ENCODE data around the gene TNFSF15. TPM values are rescaled to one million over a fixed set of nuclear protein-coding genes. Genes with fewer than 3 reads are reported as not detected.
"Not testable (repeated sequence)": the region's sequence is repeated elsewhere in the genome, so short reads cannot be mapped to it uniquely, and the experiment has no call there.

The TNFSF15 gene
- total RNA-seq, 1 donor from 2014 or later, result 0.22 TPM

DNA sequence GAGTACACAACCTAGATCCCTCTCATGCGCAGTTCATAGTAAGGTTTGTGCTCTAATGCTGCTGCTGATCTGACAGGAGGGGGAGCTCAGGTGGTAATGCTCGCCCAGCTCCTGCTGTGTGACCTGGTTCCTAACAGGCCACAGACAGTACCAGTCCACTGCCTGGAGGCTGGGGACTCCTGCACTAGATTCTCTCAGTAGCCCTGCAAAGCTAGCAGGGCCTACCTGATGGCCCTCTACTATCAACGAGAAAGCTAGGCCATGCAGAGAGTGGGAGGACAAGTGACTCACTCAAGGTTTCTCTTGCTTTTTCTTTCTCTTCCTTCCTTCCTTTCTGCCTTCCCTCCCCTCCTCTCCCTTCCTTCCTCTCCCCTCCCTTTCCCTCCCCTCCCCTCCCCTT is 68.7 kb downstream of the TNFSF15 start:
- no peaks in the 10 kb centered on the region for H3K36me3 Mint-ChIP-seq (ENCODE audit: low read depth)
- TF ChIP-seq, protein P1, sequence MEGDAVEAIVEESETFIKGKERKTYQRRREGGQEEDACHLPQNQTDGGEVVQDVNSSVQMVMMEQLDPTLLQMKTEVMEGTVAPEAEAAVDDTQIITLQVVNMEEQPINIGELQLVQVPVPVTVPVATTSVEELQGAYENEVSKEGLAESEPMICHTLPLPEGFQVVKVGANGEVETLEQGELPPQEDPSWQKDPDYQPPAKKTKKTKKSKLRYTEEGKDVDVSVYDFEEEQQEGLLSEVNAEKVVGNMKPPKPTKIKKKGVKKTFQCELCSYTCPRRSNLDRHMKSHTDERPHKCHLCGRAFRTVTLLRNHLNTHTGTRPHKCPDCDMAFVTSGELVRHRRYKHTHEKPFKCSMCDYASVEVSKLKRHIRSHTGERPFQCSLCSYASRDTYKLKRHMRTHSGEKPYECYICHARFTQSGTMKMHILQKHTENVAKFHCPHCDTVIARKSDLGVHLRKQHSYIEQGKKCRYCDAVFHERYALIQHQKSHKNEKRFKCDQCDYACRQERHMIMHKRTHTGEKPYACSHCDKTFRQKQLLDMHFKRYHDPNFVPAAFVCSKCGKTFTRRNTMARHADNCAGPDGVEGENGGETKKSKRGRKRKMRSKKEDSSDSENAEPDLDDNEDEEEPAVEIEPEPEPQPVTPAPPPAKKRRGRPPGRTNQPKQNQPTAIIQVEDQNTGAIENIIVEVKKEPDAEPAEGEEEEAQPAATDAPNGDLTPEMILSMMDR (IDR thresholded peaks at IDR 0.05), result no peak
- peaks cover 3% of the 10 kb centered on the region for H3K27me3 Mint-ChIP-seq
- H3K9me3 Mint-ChIP-seq, result no peaks in the 10 kb centered on the region
- intact Hi-C loops (cut with micrococcal nuclease), result no loop called here
- DNase-seq (no peak), ATAC-seq (ENCODE audit: low read depth) (no peak)
- POLR2A ChIA-PET, result no interaction called here
- CTCF ChIA-PET, result interaction anchor here (2.8 to 4.7 kb wide), 3 partner anchors 170 to 278 kb away, joined by 12 to 44 read pairs (median 32); no protein-coding TSS in a partner anchor
- H3K4me3 Mint-ChIP-seq, result no peak overlapping the region
- peaks cover 14% of the 10 kb centered on the region for H3K4me1 Mint-ChIP-seq
- no peak overlapping the region for H3K27ac Mint-ChIP-seq

- intact Hi-C loops (cut with micrococcal nuclease), result no loop called here
- CTCF ChIA-PET, result interaction anchor here (1.0 to 1.8 kb wide), 5 partner anchors 54 to 330 kb away, joined by 3 to 10 read pairs (median 5); partner anchors contain the start of gene TEX48
- POLR2A ChIA-PET, result interaction anchor here (0.6 kb wide), 1 partner anchor 204 kb away, joined by 4 read pairs; no protein-coding TSS in a partner anchor
- Mint-ChIP-seq H3K4me3 (no peak overlapping the region), H3K27ac (no peak overlapping the region), H3K27me3 (peaks cover 1% of the 10 kb centered on the region), H3K4me1 (peaks cover 14% of the 10 kb centered on the region), H3K36me3 (ENCODE audit: low read depth) (no peaks in the 10 kb centered on the region), H3K9me3 (no peaks in the 10 kb centered on the region)
- TF ChIP-seq, protein P1 (IDR thresholded peaks at IDR 0.05), result no peak
- DNase-seq (no peak), ATAC-seq (ENCODE audit: low read depth) (no peak)
Observed at GRCh38 chr9:114735704-114736103, 70.1 kb downstream of the TNFSF15 start.

DNA sequence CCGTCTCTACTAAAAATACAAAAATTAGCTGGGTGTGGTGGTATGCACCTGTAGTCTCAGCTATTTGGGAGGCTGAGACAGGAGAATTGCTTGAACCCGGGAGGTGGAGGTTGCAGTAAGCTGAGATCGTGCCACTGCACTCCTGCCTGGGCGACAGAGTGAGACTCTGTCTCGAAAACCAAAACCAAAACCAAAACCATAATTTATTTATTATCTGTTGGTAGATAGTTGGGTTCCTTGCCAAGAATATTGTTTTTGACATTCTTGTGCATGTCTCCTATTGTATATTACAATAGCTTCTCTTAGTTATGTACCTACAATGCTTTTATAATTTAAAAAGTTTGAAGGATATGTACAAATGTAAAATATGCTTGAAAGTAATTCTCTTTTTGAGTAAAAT is 70.7 kb downstream of the TNFSF15 start:
- H3K27me3 Mint-ChIP-seq; H3K9me3 Mint-ChIP-seq; intact Hi-C loops (cut with micrococcal nuclease); H3K27ac Mint-ChIP-seq; DNase-seq; ATAC-seq (ENCODE audit: low read depth); H3K4me3 Mint-ChIP-seq; H3K36me3 Mint-ChIP-seq (ENCODE audit: low read depth): not testable (repeated sequence)
- ChIA-PET CTCF (interaction anchor here (1.0 to 1.8 kb wide), 5 partner anchors 54 to 330 kb away, joined by 3 to 10 read pairs (median 5); partner anchors contain the start of gene TEX48), POLR2A (interaction anchor here (0.6 kb wide), 1 partner anchor 204 kb away, joined by 4 read pairs; no protein-coding TSS in a partner anchor)
- peaks cover 14% of the 10 kb centered on the region for H3K4me1 Mint-ChIP-seq

Other genes with a start within 250 kb of the TNFSF15 start
- 68.4 and 70.2 TPM in 2 replicates for gene ATP6V1G1, start 218.3 kb downstream of the TNFSF15 start, total RNA-seq
- gene TMEM268, start 194.7 kb downstream of the TNFSF15 start, total RNA-seq, result 32.0 and 34.6 TPM in 2 replicates
- not detected in 2 replicates for gene TEX53, start 148.2 kb downstream of the TNFSF15 start, total RNA-seq
- not detected in 2 replicates for gene TEX48, start 123.8 kb downstream of the TNFSF15 start, total RNA-seq
- 0.69 and 1.0 TPM in 2 replicates for gene TNFSF8, start 124.6 kb upstream of the TNFSF15 start, total RNA-seq